ENCODE results near the gene PSG5. TPM values are rescaled to one million over a fixed set of nuclear protein-coding genes. Genes with fewer than 3 reads are reported as not detected.
"Not testable (repeated sequence)": the region's sequence is repeated elsewhere in the genome, so short reads cannot be mapped to it uniquely, and the experiment has no call there.

Gene PSG5
- total RNA-seq, 1 donor from 2014 or later = not detected

- Histone ChIP-seq H2AFZ (replicated peaks) (no peak overlapping the region), H3K4me2 (no peak overlapping the region), H3F3A (ENCODE audit: low read depth) (no peaks in the 10 kb centered on the region), H3K27ac (no peak overlapping the region), H3K4me3 (no peak overlapping the region), H3K9ac (no peak overlapping the region), H4K20me1 (ENCODE audit: low read depth) (no peaks in the 10 kb centered on the region), H3K27me3 (no peaks in the 10 kb centered on the region), H3K79me2 (ENCODE audit: low read depth) (no peaks in the 10 kb centered on the region), H3K36me3 (no peaks in the 10 kb centered on the region), H3K4me1 (no peaks in the 10 kb centered on the region), H3K9me3 (ENCODE audit: low read depth) (no peaks in the 10 kb centered on the region)
- H3K36me3 Mint-ChIP-seq = no peaks in the 10 kb centered on the region
- TF ChIP-seq CTCF (IDR thresholded peaks at IDR 0.05) (no peak), EZH2 (IDR thresholded peaks at IDR 0.05) (no peak), EZH2phosphoT487 (IDR thresholded peaks at IDR 0.05) (no peak)
- DNase-seq (ENCODE audit: low spot score) = no peak
- peaks cover 3% of the 10 kb centered on the region for H3K27me3 Mint-ChIP-seq (ENCODE audit: insufficient read depth, low read depth)
- H3K4me1 Mint-ChIP-seq = no peaks in the 10 kb centered on the region
- no peak overlapping the region for H3K27ac Mint-ChIP-seq
- H3K9me3 Mint-ChIP-seq = peaks cover 9% of the 10 kb centered on the region
- no peak overlapping the region for H3K4me3 Mint-ChIP-seq
Observed at GRCh38 chr19:43207991-43208390, 21.7 kb upstream of the PSG5 start.

DNA sequence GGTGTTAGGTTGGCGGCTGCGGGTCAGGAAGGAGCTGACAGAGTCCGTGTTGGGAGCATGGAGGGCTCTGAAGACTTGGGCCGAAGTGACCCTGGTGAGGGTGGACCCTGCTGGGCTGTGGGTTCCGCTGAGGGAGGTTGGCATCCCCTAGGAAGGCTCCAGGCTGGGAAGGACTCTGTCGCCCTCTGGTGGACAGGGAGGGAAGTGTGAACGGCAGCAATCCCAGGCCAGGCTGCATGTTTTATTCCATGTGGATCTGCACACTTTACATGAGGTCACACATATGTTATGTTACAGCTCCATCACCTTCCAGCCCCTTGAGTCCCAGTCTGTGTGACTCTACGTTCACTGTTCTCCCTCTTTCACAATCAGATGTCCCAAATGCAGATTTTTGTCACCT, 20.8 kb upstream of the PSG5 start:
- not testable (repeated sequence) for DNase-seq (ENCODE audit: low spot score); H3K36me3 Mint-ChIP-seq; H2AFZ ChIP-seq (replicated peaks); H3K4me1 ChIP-seq; H3K36me3 ChIP-seq; H3K9ac ChIP-seq; H3K4me1 Mint-ChIP-seq; H3K9me3 Mint-ChIP-seq; H3K27me3 Mint-ChIP-seq (ENCODE audit: insufficient read depth, low read depth); H3K4me3 ChIP-seq; H3K9me3 ChIP-seq (ENCODE audit: low read depth); H4K20me1 ChIP-seq (ENCODE audit: low read depth); H3K79me2 ChIP-seq (ENCODE audit: low read depth); H3K4me3 Mint-ChIP-seq; H3K27ac ChIP-seq; H3K4me2 ChIP-seq; H3K27me3 ChIP-seq; H3K27ac Mint-ChIP-seq; H3F3A ChIP-seq (ENCODE audit: low read depth)
- TF ChIP-seq CTCF (IDR thresholded peaks at IDR 0.05) = peak; percentile 19

DNA sequence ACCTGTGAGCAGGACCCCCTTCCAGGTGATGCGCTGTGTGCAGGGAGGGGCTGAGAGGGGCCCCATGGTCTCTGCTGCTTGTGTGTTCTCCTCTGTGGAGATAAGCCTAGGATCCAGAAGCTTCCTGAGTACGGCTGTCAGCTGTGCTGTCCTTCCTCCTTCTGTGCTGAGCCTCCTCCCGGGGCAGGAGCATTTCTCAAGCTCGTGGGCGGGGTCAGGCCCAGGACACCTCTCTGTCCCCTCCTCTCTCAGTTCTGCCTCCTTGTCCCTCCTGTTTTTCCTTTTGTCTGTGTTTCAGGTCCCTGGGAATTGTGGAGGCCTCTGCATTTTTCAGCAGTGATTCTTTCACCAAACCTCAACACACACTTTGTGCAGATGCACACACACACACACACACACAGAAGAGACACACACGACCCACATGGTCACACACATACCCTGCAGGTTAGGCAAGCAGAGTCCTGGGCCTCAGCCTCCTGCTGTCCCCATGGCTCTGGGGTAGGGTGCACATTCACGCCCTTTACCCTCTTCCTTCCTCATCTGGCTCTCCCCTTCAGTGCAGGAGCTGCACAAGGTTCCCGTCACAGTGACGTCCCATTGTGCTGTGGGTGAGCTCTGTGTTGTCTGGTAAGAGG, 19.3 kb upstream of the PSG5 start, which contains the start of gene PSG4:
PSG4 (minus strand) TSS at position 168 of the 635 bp plus-strand sequence; CDS start at position 66, 102 bp downstream.
- not testable (repeated sequence) for H3K4me1 Mint-ChIP-seq

GRCh38 chr19:43203611-43204010, 17.3 kb upstream of the PSG5 start:
- not testable (repeated sequence) for H3K27ac ChIP-seq; H3K4me1 Mint-ChIP-seq; H3K36me3 Mint-ChIP-seq; DNase-seq (ENCODE audit: low spot score); H3K4me3 Mint-ChIP-seq; H3K36me3 ChIP-seq; H2AFZ ChIP-seq (replicated peaks); H3K9me3 Mint-ChIP-seq; H3K27me3 ChIP-seq; H3K9me3 ChIP-seq (ENCODE audit: low read depth); H3F3A ChIP-seq (ENCODE audit: low read depth); H3K9ac ChIP-seq; H3K27me3 Mint-ChIP-seq (ENCODE audit: insufficient read depth, low read depth); H4K20me1 ChIP-seq (ENCODE audit: low read depth); H3K4me1 ChIP-seq; H3K4me2 ChIP-seq; H3K79me2 ChIP-seq (ENCODE audit: low read depth); H3K27ac Mint-ChIP-seq; H3K4me3 ChIP-seq

More for the DNA sequence above, 19.3 kb upstream of the PSG5 start, which contains the start of gene PSG4:
- not testable (repeated sequence) for H3K9me3 Mint-ChIP-seq; H3K27ac ChIP-seq; H3K9me3 ChIP-seq (ENCODE audit: low read depth); H3K27me3 ChIP-seq; DNase-seq (ENCODE audit: low spot score); H3K4me1 ChIP-seq; H3K4me3 Mint-ChIP-seq; H3K36me3 Mint-ChIP-seq; H3K9ac ChIP-seq; H4K20me1 ChIP-seq (ENCODE audit: low read depth); H3K4me3 ChIP-seq; H3K36me3 ChIP-seq; H3K4me2 ChIP-seq; H3K27ac Mint-ChIP-seq; H3K79me2 ChIP-seq (ENCODE audit: low read depth); H3K27me3 Mint-ChIP-seq (ENCODE audit: insufficient read depth, low read depth); H2AFZ ChIP-seq (replicated peaks); H3F3A ChIP-seq (ENCODE audit: low read depth)

DNA sequence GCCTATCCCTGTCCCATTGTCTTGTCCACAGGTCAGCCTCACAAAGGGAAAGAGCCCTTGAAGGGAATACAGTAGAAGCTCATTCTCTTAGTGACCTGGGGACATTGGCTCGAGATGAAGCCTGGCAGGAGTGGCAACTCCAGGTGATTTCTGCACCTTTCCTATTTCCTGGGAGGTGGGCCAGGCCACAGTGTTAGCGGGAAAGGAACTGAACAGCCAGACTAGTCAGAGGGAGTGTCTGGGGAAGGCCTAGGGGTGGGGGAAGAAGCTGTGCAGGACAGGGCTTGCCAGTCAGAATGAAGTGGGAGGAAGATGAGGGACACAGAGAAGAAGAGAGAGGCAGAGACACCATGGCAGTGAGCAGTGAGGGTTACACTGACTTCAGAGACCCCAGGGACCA, 15.6 kb upstream of the PSG5 start:
- not testable (repeated sequence) for H3K79me2 ChIP-seq (ENCODE audit: low read depth); H3K27me3 Mint-ChIP-seq (ENCODE audit: insufficient read depth, low read depth); H3F3A ChIP-seq (ENCODE audit: low read depth); H3K4me3 Mint-ChIP-seq; H4K20me1 ChIP-seq (ENCODE audit: low read depth); H3K4me2 ChIP-seq; H3K27ac Mint-ChIP-seq; H3K9me3 Mint-ChIP-seq; H3K4me3 ChIP-seq; H3K9me3 ChIP-seq (ENCODE audit: low read depth); H3K36me3 Mint-ChIP-seq; H3K4me1 Mint-ChIP-seq; H3K4me1 ChIP-seq; H3K9ac ChIP-seq; H3K27ac ChIP-seq; H3K36me3 ChIP-seq; DNase-seq (ENCODE audit: low spot score); H3K27me3 ChIP-seq; H2AFZ ChIP-seq (replicated peaks)

DNA sequence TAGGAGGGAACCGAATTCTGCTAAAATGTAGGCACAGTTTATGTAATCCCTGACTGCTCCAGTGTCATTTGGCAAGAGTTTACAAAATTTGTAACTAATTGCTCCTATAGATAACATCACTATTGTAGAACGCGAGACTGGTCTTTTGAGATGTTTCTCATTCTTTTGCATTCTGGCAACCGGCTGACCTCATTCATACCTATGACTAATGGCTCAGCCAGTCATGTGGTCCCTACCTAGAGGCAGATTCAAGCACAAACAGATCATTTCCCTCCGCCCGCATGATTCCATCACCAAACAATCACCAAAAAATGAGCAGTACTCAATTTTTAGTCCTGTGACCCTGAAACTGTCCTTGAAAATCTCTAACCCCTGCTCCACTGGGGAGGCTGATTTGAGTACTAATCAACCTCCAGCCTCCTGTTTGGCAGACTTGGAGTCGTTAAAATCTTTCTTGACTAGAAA, 15.0 kb upstream of the PSG5 start:
- not testable (repeated sequence) for H3K4me3 Mint-ChIP-seq; H3K9me3 ChIP-seq (ENCODE audit: low read depth); H3K27ac Mint-ChIP-seq; H2AFZ ChIP-seq (replicated peaks); H3K4me1 Mint-ChIP-seq; H3K4me1 ChIP-seq; H3K36me3 Mint-ChIP-seq; H3K9me3 Mint-ChIP-seq; H3K79me2 ChIP-seq (ENCODE audit: low read depth); DNase-seq (ENCODE audit: low spot score); H3K27ac ChIP-seq; H3K27me3 Mint-ChIP-seq (ENCODE audit: insufficient read depth, low read depth); H3K27me3 ChIP-seq; H3K9ac ChIP-seq; H4K20me1 ChIP-seq (ENCODE audit: low read depth); H3F3A ChIP-seq (ENCODE audit: low read depth); H3K36me3 ChIP-seq; H3K4me3 ChIP-seq; H3K4me2 ChIP-seq

All from neural progenitor cell (in vitro differentiated cells).